Measurements from ENCODE around the gene DGKB. TPM values are rescaled to one million over a fixed set of nuclear protein-coding genes. Genes with fewer than 3 reads are reported as not detected.

The DGKB gene
- total RNA-seq, 1 experiment from 2014 or later: 1.9 TPM

DNA sequence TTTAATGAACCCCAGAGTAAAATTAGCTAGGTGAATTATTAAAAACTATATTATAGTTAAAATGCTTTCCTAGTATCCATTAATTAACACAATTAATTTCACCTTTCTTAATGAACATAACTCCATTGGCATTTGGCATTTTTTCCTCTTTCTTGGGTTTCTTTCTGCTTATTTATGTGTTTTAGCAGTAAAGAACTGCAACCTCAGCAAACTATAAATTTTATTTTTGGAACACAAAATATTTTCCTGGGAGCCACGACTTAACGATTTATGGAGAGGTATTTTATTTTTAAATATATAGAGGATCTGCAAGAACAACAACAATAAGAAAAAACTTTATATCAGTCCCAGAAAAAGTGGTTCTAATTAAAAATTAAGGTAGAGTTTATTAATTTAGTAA, 465.7 kb downstream of the DGKB start:
- no peaks in the 10 kb centered on the region for H3K36me3 Mint-ChIP-seq
- no peaks in the 10 kb centered on the region for H3K27me3 Mint-ChIP-seq (ENCODE audit: low read depth)
- no peak overlapping the region for H3K4me3 Mint-ChIP-seq
- H3K4me1 Mint-ChIP-seq: peaks cover 3% of the 10 kb centered on the region; the same call in 1 of the 2 replicates
- ATAC-seq (no peak), DNase-seq (ENCODE audit: low spot score) (no peak)
- no peaks in the 10 kb centered on the region for H3K9me3 Mint-ChIP-seq
- POLR2A ChIA-PET: no interaction called here
- TF ChIP-seq, protein P1, sequence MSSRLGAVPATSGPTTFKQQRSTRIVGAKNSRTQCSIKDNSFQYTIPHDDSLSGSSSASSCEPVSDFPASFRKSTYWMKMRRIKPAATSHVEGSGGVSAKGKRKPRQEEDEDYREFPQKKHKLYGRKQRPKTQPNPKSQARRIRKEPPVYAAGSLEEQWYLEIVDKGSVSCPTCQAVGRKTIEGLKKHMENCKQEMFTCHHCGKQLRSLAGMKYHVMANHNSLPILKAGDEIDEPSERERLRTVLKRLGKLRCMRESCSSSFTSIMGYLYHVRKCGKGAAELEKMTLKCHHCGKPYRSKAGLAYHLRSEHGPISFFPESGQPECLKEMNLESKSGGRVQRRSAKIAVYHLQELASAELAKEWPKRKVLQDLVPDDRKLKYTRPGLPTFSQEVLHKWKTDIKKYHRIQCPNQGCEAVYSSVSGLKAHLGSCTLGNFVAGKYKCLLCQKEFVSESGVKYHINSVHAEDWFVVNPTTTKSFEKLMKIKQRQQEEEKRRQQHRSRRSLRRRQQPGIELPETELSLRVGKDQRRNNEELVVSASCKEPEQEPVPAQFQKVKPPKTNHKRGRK (CRISPR knock-in tag; IDR thresholded peaks at IDR 0.05; ENCODE audit: borderline replicate concordance): no peak
- no peak for TF ChIP-seq MXD4 (CRISPR knock-in tag; IDR thresholded peaks at IDR 0.05; ENCODE audit: borderline replicate concordance)
- TF ChIP-seq, protein P2, sequence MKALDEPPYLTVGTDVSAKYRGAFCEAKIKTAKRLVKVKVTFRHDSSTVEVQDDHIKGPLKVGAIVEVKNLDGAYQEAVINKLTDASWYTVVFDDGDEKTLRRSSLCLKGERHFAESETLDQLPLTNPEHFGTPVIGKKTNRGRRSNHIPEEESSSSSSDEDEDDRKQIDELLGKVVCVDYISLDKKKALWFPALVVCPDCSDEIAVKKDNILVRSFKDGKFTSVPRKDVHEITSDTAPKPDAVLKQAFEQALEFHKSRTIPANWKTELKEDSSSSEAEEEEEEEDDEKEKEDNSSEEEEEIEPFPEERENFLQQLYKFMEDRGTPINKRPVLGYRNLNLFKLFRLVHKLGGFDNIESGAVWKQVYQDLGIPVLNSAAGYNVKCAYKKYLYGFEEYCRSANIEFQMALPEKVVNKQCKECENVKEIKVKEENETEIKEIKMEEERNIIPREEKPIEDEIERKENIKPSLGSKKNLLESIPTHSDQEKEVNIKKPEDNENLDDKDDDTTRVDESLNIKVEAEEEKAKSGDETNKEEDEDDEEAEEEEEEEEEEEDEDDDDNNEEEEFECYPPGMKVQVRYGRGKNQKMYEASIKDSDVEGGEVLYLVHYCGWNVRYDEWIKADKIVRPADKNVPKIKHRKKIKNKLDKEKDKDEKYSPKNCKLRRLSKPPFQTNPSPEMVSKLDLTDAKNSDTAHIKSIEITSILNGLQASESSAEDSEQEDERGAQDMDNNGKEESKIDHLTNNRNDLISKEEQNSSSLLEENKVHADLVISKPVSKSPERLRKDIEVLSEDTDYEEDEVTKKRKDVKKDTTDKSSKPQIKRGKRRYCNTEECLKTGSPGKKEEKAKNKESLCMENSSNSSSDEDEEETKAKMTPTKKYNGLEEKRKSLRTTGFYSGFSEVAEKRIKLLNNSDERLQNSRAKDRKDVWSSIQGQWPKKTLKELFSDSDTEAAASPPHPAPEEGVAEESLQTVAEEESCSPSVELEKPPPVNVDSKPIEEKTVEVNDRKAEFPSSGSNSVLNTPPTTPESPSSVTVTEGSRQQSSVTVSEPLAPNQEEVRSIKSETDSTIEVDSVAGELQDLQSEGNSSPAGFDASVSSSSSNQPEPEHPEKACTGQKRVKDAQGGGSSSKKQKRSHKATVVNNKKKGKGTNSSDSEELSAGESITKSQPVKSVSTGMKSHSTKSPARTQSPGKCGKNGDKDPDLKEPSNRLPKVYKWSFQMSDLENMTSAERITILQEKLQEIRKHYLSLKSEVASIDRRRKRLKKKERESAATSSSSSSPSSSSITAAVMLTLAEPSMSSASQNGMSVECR (CRISPR knock-in tag; IDR thresholded peaks at IDR 0.05; ENCODE audit: borderline replicate concordance): no peak
- no peak for TF ChIP-seq RORB (CRISPR knock-in tag; IDR thresholded peaks at IDR 0.05)
- no peak for TF ChIP-seq E2F1 (CRISPR knock-in tag; IDR thresholded peaks at IDR 0.05)
- CTCF ChIA-PET: no interaction called here
- H3K27ac Mint-ChIP-seq: no peak overlapping the region

GRCh38 chr7:14432924-14433323, 469.6 kb downstream of the DGKB start:
- ATAC-seq: peak; percentile 57; the same call in 1 of the 2 replicates
- no peak for DNase-seq (ENCODE audit: low spot score)
- Mint-ChIP-seq H3K4me3 (no peak overlapping the region), H3K4me1 (peaks cover 7% of the 10 kb centered on the region), H3K27me3 (ENCODE audit: low read depth) (no peaks in the 10 kb centered on the region), H3K9me3 (peaks cover 6% of the 10 kb centered on the region; the same call in 1 of the 2 replicates), H3K36me3 (no peaks in the 10 kb centered on the region), H3K27ac (no peak overlapping the region)
- TF ChIP-seq NFE2L1 (CRISPR knock-in tag; IDR thresholded peaks at IDR 0.05) (no peak), NR1H2 (CRISPR knock-in tag; IDR thresholded peaks at IDR 0.05) (no peak), SOX15 (CRISPR knock-in tag; IDR thresholded peaks at IDR 0.05) (no peak), ATF1 (CRISPR knock-in tag; IDR thresholded peaks at IDR 0.05) (no peak), GABPB1 (CRISPR knock-in tag; IDR thresholded peaks at IDR 0.05) (no peak), ZNF121 (CRISPR knock-in tag; IDR thresholded peaks at IDR 0.05) (no peak), ZNF281 (CRISPR knock-in tag; IDR thresholded peaks at IDR 0.05) (no peak), ERG (CRISPR knock-in tag; IDR thresholded peaks at IDR 0.05) (no peak), MXD4 (CRISPR knock-in tag; IDR thresholded peaks at IDR 0.05; ENCODE audit: borderline replicate concordance) (no peak)
- TF ChIP-seq, protein P3, sequence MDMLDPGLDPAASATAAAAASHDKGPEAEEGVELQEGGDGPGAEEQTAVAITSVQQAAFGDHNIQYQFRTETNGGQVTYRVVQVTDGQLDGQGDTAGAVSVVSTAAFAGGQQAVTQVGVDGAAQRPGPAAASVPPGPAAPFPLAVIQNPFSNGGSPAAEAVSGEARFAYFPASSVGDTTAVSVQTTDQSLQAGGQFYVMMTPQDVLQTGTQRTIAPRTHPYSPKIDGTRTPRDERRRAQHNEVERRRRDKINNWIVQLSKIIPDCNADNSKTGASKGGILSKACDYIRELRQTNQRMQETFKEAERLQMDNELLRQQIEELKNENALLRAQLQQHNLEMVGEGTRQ (CRISPR knock-in tag; IDR thresholded peaks at IDR 0.05): no peak
- POLR2A ChIA-PET: no interaction called here
- CTCF ChIA-PET: no interaction called here
